Natural killer cell treated with Interleukin-12 subunit alpha and Interleukin-12 subunit beta and Interleukin-15 and Interleukin-18, amount 100 ng/mL, for 72 hours (primary cell): ENCODE results near the gene UPK3B. TPM values are rescaled to one million over a fixed set of nuclear protein-coding genes. Genes with fewer than 3 reads are reported as not detected.
"Not testable (repeated sequence)": the region's sequence is repeated elsewhere in the genome, so short reads cannot be mapped to it uniquely, and the experiment has no call there.

Experiments used
- ATAC-seq, 2 donors: fragments of 150-1000 bp; cut with Tn5 transposase in 1 of 2; sonication (Bioruptor Pico), chemical (Tn5 transposase) in 1 of 2; 2 replicates each; pipeline ENCODE4 v1.10.0; 2021
- DNase-seq: peaks from one replicate; pipeline ENCODE4 v3.0.0; 2022; ENCODE audit warnings: low spot score
- H3K27ac Mint-ChIP-seq, 2 donors: 1 replicate in 1 of 2; 2 replicates in 1 of 2; pipeline ENCODE4 v1.8.0; 2022; ENCODE audit warnings: mixed read lengths in 2 of 2, mild to moderate bottlenecking in 1 of 2, moderate library complexity in 1 of 2
- H3K27me3 Mint-ChIP-seq, 2 donors: 1 replicate in 1 of 2; 2 replicates in 1 of 2; pipeline ENCODE4 v1.8.0; 2022; ENCODE audit warnings: mixed read lengths in 2 of 2
- H3K36me3 Mint-ChIP-seq: one replicate; pipeline ENCODE4 v1.8.0; 2022; ENCODE audit warnings: mixed read lengths
- H3K4me1 Mint-ChIP-seq, 2 donors: 1 replicate in 1 of 2; 2 replicates in 1 of 2; pipeline ENCODE4 v1.8.0; 2022; ENCODE audit warnings: low read depth in 2 of 2, mixed read lengths in 2 of 2, mild to moderate bottlenecking in 1 of 2
- H3K4me3 Mint-ChIP-seq: one replicate; pipeline ENCODE4 v1.8.0; 2022; ENCODE audit warnings: mixed read lengths
- H3K9me3 Mint-ChIP-seq: 2 replicates; pipeline ENCODE4 v1.8.0; 2022; ENCODE audit warnings: mixed read lengths
- total RNA-seq, 2 donors: library from RNA; stranded (reverse); gene quantifications; one replicate each; pipeline ENCODE4 v1.2.3, GENCODE V29; 2022

UPK3B gene
- 1 to 10 TPM; 1.6 to 5.0 TPM for total RNA-seq

GRCh38 chr7:76509931-76510877 lies at the start of gene UPK3B:
Gene UPK3B, plus strand, starts transcription at chr7:76510552. Its CDS starts 101 bp downstream, at chr7:76510653.
- Mint-ChIP-seq H3K27me3 (no peaks in the 10 kb centered on the region), H3K4me1 (peaks cover 6 to 7% of the 10 kb centered on the region in 2 donors), H3K9me3 (no peaks in the 10 kb centered on the region), H3K4me3 (no peak within 1 kb of the TSS), H3K36me3 (no peaks in the 10 kb centered on the region), H3K27ac (no peak within 1 kb of the TSS)
- ATAC-seq, result peak; percentile 2 to 13
- no peak for DNase-seq

GRCh38 chr7:76460767-76461166 lies 49.6 kb upstream of the UPK3B start:
- H3K36me3 Mint-ChIP-seq, ATAC-seq, H3K27me3 Mint-ChIP-seq, H3K4me1 Mint-ChIP-seq, H3K4me3 Mint-ChIP-seq, H3K27ac Mint-ChIP-seq, H3K9me3 Mint-ChIP-seq, DNase-seq: not testable (repeated sequence)

GRCh38 chr7:76461464-76462101 lies 48.8 kb upstream of the UPK3B start, which contains the start of gene DTX2:
Gene DTX2, plus strand, starts transcription at chr7:76461709. Its CDS starts 18,801 bp downstream, at chr7:76480510.
- H3K9me3 Mint-ChIP-seq, H3K27me3 Mint-ChIP-seq, H3K27ac Mint-ChIP-seq, DNase-seq, H3K36me3 Mint-ChIP-seq, H3K4me1 Mint-ChIP-seq: not testable (repeated sequence)
- H3K4me3 Mint-ChIP-seq, result peak within 1 kb of the TSS; percentile 47
- ATAC-seq, result peak; percentile 99

GRCh38 chr7:76462271-76462882 lies 48.0 kb upstream of the UPK3B start:
- H3K9me3 Mint-ChIP-seq, H3K4me3 Mint-ChIP-seq, ATAC-seq, DNase-seq, H3K27me3 Mint-ChIP-seq, H3K36me3 Mint-ChIP-seq, H3K27ac Mint-ChIP-seq, H3K4me1 Mint-ChIP-seq: not testable (repeated sequence)

- H3K9me3 Mint-ChIP-seq, DNase-seq, H3K36me3 Mint-ChIP-seq, ATAC-seq, H3K27me3 Mint-ChIP-seq, H3K27ac Mint-ChIP-seq, H3K4me3 Mint-ChIP-seq, H3K4me1 Mint-ChIP-seq: not testable (repeated sequence)
Observed at GRCh38 chr7:76464959-76465358, 45.4 kb upstream of the UPK3B start.

- DNase-seq, H3K4me3 Mint-ChIP-seq, H3K27ac Mint-ChIP-seq, H3K4me1 Mint-ChIP-seq, H3K9me3 Mint-ChIP-seq, H3K36me3 Mint-ChIP-seq, H3K27me3 Mint-ChIP-seq, ATAC-seq: not testable (repeated sequence)
Observed at GRCh38 chr7:76465950-76466349, 44.4 kb upstream of the UPK3B start.

GRCh38 chr7:76467743-76468404 lies 42.5 kb upstream of the UPK3B start:
- not testable (repeated sequence) for H3K9me3 Mint-ChIP-seq, H3K36me3 Mint-ChIP-seq, H3K27ac Mint-ChIP-seq, H3K4me3 Mint-ChIP-seq, DNase-seq, H3K4me1 Mint-ChIP-seq, H3K27me3 Mint-ChIP-seq
- peak; percentile 28 to 33 for ATAC-seq

GRCh38 chr7:76471556-76472221 lies 38.7 kb upstream of the UPK3B start:
- H3K9me3 Mint-ChIP-seq, H3K27ac Mint-ChIP-seq, H3K4me3 Mint-ChIP-seq, ATAC-seq, DNase-seq, H3K4me1 Mint-ChIP-seq, H3K36me3 Mint-ChIP-seq, H3K27me3 Mint-ChIP-seq: not testable (repeated sequence)

- not testable (repeated sequence) for H3K9me3 Mint-ChIP-seq, H3K27me3 Mint-ChIP-seq, ATAC-seq, DNase-seq, H3K36me3 Mint-ChIP-seq, H3K27ac Mint-ChIP-seq, H3K4me1 Mint-ChIP-seq, H3K4me3 Mint-ChIP-seq
Observed at GRCh38 chr7:76473097-76473496, 37.3 kb upstream of the UPK3B start.

GRCh38 chr7:76476280-76476679 lies 34.1 kb upstream of the UPK3B start:
- H3K9me3 Mint-ChIP-seq, H3K27ac Mint-ChIP-seq, H3K4me3 Mint-ChIP-seq, H3K27me3 Mint-ChIP-seq, H3K4me1 Mint-ChIP-seq, H3K36me3 Mint-ChIP-seq, DNase-seq: not testable (repeated sequence)
- peak in 1 of 2 donors; percentile 11 for ATAC-seq

- not testable (repeated sequence) for ATAC-seq, H3K27me3 Mint-ChIP-seq, H3K4me1 Mint-ChIP-seq, H3K36me3 Mint-ChIP-seq, H3K27ac Mint-ChIP-seq, H3K9me3 Mint-ChIP-seq, DNase-seq, H3K4me3 Mint-ChIP-seq
Observed at GRCh38 chr7:76476742-76477474, 33.4 kb upstream of the UPK3B start.

GRCh38 chr7:76479628-76480027 lies 30.7 kb upstream of the UPK3B start:
- H3K27ac Mint-ChIP-seq, H3K27me3 Mint-ChIP-seq, ATAC-seq, DNase-seq, H3K9me3 Mint-ChIP-seq, H3K4me3 Mint-ChIP-seq, H3K36me3 Mint-ChIP-seq, H3K4me1 Mint-ChIP-seq: not testable (repeated sequence)
